RWPE2 (cell line): ENCODE measurements around the gene ABHD2.
A peak's percentile ranks its signal among the peaks of the same experiment; 100 is the strongest.
"Not testable (repeated sequence)": the region's sequence is repeated elsewhere in the genome, so short reads cannot be mapped to it uniquely, and the experiment has no call there.

ENCODE experiments used
- ATAC-seq: fragments of 200-7000 bp; cut with Tn5 transposase; 3 replicates; pipeline ENCODE4 v1.9.1; 2021; ENCODE audit warnings: low read depth
- DNase-seq: peaks from one replicate; pipeline ENCODE4 v3.0.0-alpha.2; 2020; ENCODE audit warnings: low spot score
- H3K27ac ChIP-seq: fragments of 450-650 bp; 2 replicates; pipeline ENCODE4 v1.5.1; 2017; ENCODE audit warnings: mild to moderate bottlenecking; ENCODE audit not compliant: poor library complexity, severe bottlenecking
- H3K27me3 ChIP-seq: fragments of 250-450 bp; sonication (Bioruptor Pico); 2 replicates; pipeline ENCODE4 v1.5.1; 2021; ENCODE audit warnings: mild to moderate bottlenecking, moderate library complexity; ENCODE audit not compliant: insufficient read depth, poor library complexity, severe bottlenecking
- H3K36me3 ChIP-seq: fragments of 250-450 bp; sonication (Bioruptor Pico); 2 replicates; pipeline ENCODE4 v1.5.1; 2020; ENCODE audit warnings: low read depth, mild to moderate bottlenecking, moderate library complexity
- H3K4me1 ChIP-seq: fragments of 250-450 bp; sonication (Bioruptor Pico); 2 replicates; pipeline ENCODE4 v1.5.1; 2021; ENCODE audit warnings: mild to moderate bottlenecking, moderate library complexity; ENCODE audit not compliant: insufficient read depth, poor library complexity, severe bottlenecking
- H3K4me3 ChIP-seq: fragments of 250-450 bp; sonication (Bioruptor Pico); 2 replicates; pipeline ENCODE4 v1.5.1; 2021; ENCODE audit warnings: mild to moderate bottlenecking, moderate library complexity; ENCODE audit not compliant: severe bottlenecking
- H3K9me3 ChIP-seq: fragments of 250-450 bp; sonication (Bioruptor Pico); 2 replicates; pipeline ENCODE4 v1.5.1; 2021; ENCODE audit warnings: mild to moderate bottlenecking, moderate library complexity; ENCODE audit not compliant: severe bottlenecking
- TF ChIP-seq, protein P1 (sequence below): fragments of 450-650 bp; IDR thresholded peaks from one replicate; pipeline ENCODE4 v1.5.1; 2017; ENCODE audit warnings: mild to moderate bottlenecking, moderate library complexity; ENCODE audit not compliant: poor library complexity, severe bottlenecking

ABHD2 gene

DNA sequence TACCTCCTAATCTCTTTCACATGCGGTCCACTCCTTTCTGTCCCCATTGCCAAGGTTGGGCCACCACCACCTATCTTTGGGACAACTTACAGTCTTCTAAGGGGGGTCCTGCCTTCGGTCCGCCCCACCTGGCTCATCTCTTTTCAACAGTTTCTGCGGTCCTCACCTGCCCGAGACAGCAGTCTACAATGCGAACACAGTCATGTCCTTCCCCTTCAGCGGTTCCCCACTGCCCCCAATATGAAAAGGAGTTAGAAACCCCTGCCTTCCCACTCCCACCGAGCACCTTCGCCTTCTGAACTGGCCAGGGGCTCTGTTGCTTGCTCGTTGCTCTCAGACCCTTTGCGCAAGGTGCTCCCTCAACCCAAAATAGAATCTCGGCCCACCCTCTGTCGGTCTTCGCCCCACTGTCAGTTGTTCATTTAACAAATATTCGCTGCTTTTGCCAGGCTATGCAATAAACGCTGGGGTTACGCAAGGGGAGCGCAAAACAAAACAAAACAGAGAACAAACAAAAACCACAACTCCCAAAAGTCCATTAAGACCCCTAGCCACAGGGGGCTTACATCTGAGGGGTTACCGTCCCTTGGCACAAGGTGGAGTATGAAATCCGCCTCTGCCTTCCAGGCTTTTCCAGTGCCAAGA, 154.9 kb downstream of the ABHD2 start:
- DNase-seq (no peak), ATAC-seq (peak; percentile 4)
- Histone ChIP-seq H3K27ac (peak overlapping the region; percentile 57), H3K4me3 (peak overlapping the region; percentile 79), H3K36me3 (peaks cover 25% of the 10 kb centered on the region), H3K4me1 (peaks cover 7% of the 10 kb centered on the region), H3K9me3 (no peaks in the 10 kb centered on the region), H3K27me3 (no peaks in the 10 kb centered on the region)
- TF ChIP-seq, protein P1, sequence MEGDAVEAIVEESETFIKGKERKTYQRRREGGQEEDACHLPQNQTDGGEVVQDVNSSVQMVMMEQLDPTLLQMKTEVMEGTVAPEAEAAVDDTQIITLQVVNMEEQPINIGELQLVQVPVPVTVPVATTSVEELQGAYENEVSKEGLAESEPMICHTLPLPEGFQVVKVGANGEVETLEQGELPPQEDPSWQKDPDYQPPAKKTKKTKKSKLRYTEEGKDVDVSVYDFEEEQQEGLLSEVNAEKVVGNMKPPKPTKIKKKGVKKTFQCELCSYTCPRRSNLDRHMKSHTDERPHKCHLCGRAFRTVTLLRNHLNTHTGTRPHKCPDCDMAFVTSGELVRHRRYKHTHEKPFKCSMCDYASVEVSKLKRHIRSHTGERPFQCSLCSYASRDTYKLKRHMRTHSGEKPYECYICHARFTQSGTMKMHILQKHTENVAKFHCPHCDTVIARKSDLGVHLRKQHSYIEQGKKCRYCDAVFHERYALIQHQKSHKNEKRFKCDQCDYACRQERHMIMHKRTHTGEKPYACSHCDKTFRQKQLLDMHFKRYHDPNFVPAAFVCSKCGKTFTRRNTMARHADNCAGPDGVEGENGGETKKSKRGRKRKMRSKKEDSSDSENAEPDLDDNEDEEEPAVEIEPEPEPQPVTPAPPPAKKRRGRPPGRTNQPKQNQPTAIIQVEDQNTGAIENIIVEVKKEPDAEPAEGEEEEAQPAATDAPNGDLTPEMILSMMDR, result no peak

- H3K27me3 ChIP-seq, result no peaks in the 10 kb centered on the region
- no peaks in the 10 kb centered on the region for H3K9me3 ChIP-seq
- peak; percentile 98 for DNase-seq
- peak; percentile 94 for ATAC-seq
- TF ChIP-seq, protein P1, result peak; percentile 94
- peak within 1 kb of the TSS; percentile 57 for H3K27ac ChIP-seq
- peaks cover 32% of the 10 kb centered on the region for H3K36me3 ChIP-seq
- peak within 1 kb of the TSS; percentile 79 for H3K4me3 ChIP-seq
- H3K4me1 ChIP-seq, result peaks cover 7% of the 10 kb centered on the region
Measured at GRCh38 chr15:89243691-89244573, 155.7 kb downstream of the ABHD2 start, which contains the start of gene FANCI. FANCI (plus strand) TSS chr15:89243979; CDS start chr15:89247648, 3,669 bp downstream.

DNA sequence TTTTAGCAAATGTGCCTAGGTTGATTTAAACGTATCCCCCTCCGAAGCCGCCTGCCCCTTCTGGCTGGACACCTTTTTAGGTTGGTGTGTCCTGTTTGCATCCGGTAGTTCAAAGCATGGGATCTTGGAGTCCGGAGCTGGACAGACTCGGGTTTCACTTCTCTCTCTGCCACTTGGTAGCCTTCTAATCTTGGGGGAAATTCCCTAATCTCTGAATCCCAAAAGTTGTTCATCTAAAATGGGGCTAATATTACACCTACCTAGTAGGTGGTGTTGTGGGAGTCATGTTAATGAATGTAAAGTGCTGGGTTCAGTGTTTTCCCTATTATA, 156.3 kb downstream of the ABHD2 start:
- H3K27ac ChIP-seq, result peak overlapping the region; percentile 57
- DNase-seq, result no peak

DNA sequence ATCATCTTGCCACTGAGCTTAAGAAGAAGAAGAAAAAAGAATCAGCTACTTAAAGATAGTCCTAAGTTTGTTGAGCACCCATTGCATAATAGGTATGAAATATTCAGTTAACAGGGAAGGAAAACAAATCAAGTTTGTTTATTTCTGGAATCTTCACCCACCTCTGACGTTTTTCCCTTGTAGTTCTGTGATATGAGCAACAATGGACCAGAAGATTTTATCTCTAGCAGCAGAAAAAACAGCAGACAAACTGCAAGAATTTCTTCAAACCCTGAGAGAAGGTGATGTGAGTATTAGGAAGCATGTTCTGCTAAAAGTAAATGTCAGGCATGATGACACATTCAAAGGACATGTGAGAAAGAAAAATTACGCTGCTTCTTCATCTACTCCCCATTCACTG, 159.2 kb downstream of the ABHD2 start:
- Histone ChIP-seq H3K4me1 (peaks cover 7% of the 10 kb centered on the region), H3K27me3 (no peaks in the 10 kb centered on the region), H3K27ac (no peak overlapping the region), H3K36me3 (peaks cover 66% of the 10 kb centered on the region), H3K9me3 (no peaks in the 10 kb centered on the region), H3K4me3 (no peak overlapping the region)
- no peak for DNase-seq
- TF ChIP-seq, protein P1, result no peak
- ATAC-seq, result no peak

More for the DNA sequence above, 156.3 kb downstream of the ABHD2 start:
- ATAC-seq, result peak; percentile 33
- Histone ChIP-seq H3K9me3 (no peaks in the 10 kb centered on the region), H3K4me3 (peak overlapping the region; percentile 79), H3K27me3 (no peaks in the 10 kb centered on the region), H3K36me3 (peaks cover 38% of the 10 kb centered on the region), H3K4me1 (peaks cover 7% of the 10 kb centered on the region)
- TF ChIP-seq, protein P1, result no peak

GRCh38 chr15:89248584-89248983, 160.3 kb downstream of the ABHD2 start:
- Histone ChIP-seq H3K36me3 (peaks cover 77% of the 10 kb centered on the region), H3K4me3 (no peak overlapping the region), H3K27ac (no peak overlapping the region), H3K27me3 (no peaks in the 10 kb centered on the region), H3K4me1 (peaks cover 3% of the 10 kb centered on the region), H3K9me3 (no peaks in the 10 kb centered on the region)
- ATAC-seq (no peak), DNase-seq (no peak)
- TF ChIP-seq, protein P1, result no peak

DNA sequence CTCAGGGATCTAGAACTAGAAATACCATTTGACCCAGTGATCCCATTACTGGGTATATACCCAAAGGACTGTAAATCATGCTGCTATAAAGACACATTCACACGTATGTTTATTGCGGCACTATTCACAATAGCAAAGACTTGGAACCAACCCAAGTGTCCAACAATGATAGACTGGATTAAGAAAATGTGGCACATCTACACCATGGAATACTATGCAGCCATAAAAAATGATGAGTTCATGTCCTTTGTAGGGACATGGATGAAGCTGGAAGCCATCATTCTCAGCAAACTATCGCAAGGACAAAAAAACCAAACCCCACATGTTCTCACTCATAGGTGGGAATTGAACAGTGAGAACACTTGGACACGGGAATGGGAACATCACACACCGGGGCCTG, 161.9 kb downstream of the ABHD2 start:
- not testable (repeated sequence) for H3K27ac ChIP-seq, DNase-seq, H3K4me3 ChIP-seq, H3K27me3 ChIP-seq, H3K4me1 ChIP-seq, ATAC-seq, H3K9me3 ChIP-seq
- peaks cover 92% of the 10 kb centered on the region for H3K36me3 ChIP-seq
